Activated CD8-positive, alpha-beta memory T cell treated with anti-CD3 and anti-CD28 coated beads, Interleukin-2, amount 10 ng/mL, durations not matched to agents 7 days and 5 days (primary cell): Measurements from ENCODE around the gene DPP6. TPM values are rescaled to one million over a fixed set of nuclear protein-coding genes. Genes with fewer than 3 reads are reported as not detected.

Experiments
- ATAC-seq: fragments of 150-1000 bp; cut with Tn5 transposase; one replicate; pipeline ENCODE4 v1.10.0; 2021; ENCODE audit warnings: moderate library complexity
- CTCF ChIA-PET: fragments of 350-600 bp; sonication (Branson Sonifier 250); formaldehyde crosslinking; loops from one replicate; lab custom pipeline; 2021; ENCODE audit warnings: antibody characterized with exemption; lab: Charles Lee
- DNase-seq: peaks from one replicate; pipeline ENCODE4 v3.0.0-alpha.2; 2020
- H3K27ac Mint-ChIP-seq: one replicate; pipeline ENCODE4 v1.8.0; 2021; ENCODE audit warnings: mild to moderate bottlenecking, mixed read lengths
- H3K27me3 Mint-ChIP-seq: one replicate; pipeline ENCODE4 v1.8.0; 2021; ENCODE audit warnings: mixed read lengths
- H3K36me3 Mint-ChIP-seq: one replicate; pipeline ENCODE4 v1.8.0; 2021; ENCODE audit warnings: mild to moderate bottlenecking, mixed read lengths
- H3K4me1 Mint-ChIP-seq: one replicate; pipeline ENCODE4 v1.8.0; 2021; ENCODE audit warnings: mixed read lengths
- H3K4me3 Mint-ChIP-seq: one replicate; pipeline ENCODE4 v1.8.0; 2021; ENCODE audit warnings: mild to moderate bottlenecking, moderate library complexity, mixed read lengths
- H3K9me3 Mint-ChIP-seq: one replicate; pipeline ENCODE4 v1.8.0; 2022; ENCODE audit warnings: low read depth, mixed read lengths
- total RNA-seq, 2 experiments: library from RNA; stranded (reverse); gene quantifications; one replicate each; pipeline ENCODE4 v1.2.3, GENCODE V29; 2021

The DPP6 gene
- total RNA-seq, 2 experiments from 2014 or later: not detected

DNA sequence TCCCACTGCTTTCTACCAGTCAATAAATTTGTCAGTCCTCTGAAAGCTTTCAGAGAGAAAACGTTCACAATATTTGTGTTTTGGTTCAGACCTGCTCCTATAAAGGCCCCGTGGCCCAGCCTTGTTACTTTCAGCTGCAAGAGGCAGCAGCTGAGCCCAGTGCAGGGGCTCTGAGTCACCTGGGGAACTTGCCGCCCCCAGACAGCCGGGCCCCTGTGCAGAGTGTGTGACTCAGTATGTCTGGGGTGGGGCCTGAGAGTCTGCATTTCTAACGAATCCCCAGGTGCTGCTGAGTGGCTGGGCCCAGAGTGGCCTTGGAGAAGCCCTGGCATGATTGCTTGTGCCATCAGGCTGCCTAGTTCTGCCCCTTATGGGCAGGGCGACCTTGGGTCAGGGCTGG, 647.2 kb downstream of the DPP6 start:
- CTCF ChIA-PET: no interaction called here
- Mint-ChIP-seq H3K4me3 (no peak overlapping the region), H3K27ac (no peak overlapping the region), H3K4me1 (no peaks in the 10 kb centered on the region), H3K9me3 (peaks cover 3% of the 10 kb centered on the region), H3K36me3 (no peaks in the 10 kb centered on the region), H3K27me3 (no peaks in the 10 kb centered on the region)
- ATAC-seq (no peak), DNase-seq (no peak)

DNA sequence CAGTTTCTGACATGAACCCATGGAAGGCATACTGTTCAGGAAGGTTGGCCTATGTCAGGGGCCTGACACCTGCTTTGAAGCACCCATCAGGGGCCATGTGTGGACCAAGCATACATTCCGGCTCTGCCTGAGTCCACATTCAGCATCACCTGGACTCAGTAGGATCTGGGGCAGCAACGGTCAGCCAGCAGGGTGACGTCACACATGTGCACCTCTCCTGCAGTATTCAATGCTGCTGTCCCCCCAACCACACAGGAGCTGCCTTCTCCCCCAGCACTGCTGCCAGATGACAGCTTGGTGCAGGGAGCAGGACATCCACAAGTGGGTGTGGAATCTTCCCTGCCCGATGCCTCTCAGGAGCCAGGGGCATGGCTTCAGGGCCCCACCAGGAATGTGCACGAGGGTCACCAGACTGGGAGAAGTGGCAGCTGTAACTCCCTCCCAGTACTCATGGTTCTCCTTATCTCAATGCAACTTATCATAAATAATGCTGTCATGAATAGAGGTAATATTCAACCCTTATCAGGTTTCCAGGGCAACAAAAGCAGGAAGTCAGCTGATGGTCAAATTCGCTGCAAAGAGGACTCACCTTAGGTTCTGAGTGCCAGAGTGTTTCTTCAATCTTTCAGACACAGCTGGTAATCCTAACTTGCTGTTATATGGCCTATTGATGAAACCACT, 657.8 kb downstream of the DPP6 start:
- ATAC-seq (no peak), DNase-seq (no peak)
- CTCF ChIA-PET: no interaction called here
- Mint-ChIP-seq H3K4me1 (no peaks in the 10 kb centered on the region), H3K9me3 (peaks cover 6% of the 10 kb centered on the region), H3K36me3 (no peaks in the 10 kb centered on the region), H3K4me3 (no peak overlapping the region), H3K27me3 (no peaks in the 10 kb centered on the region), H3K27ac (no peak overlapping the region)

- CTCF ChIA-PET: no interaction called here
- no peaks in the 10 kb centered on the region for H3K36me3 Mint-ChIP-seq
- no peaks in the 10 kb centered on the region for H3K4me1 Mint-ChIP-seq
- H3K9me3 Mint-ChIP-seq: peaks cover 7% of the 10 kb centered on the region
- no peak overlapping the region for H3K27ac Mint-ChIP-seq
- ATAC-seq (no peak), DNase-seq (no peak)
- H3K27me3 Mint-ChIP-seq: no peaks in the 10 kb centered on the region
- no peak overlapping the region for H3K4me3 Mint-ChIP-seq
Measured at GRCh38 chr7:154720016-154720415, 667.8 kb downstream of the DPP6 start.

GRCh38 chr7:154721086-154721485, 668.9 kb downstream of the DPP6 start:
- CTCF ChIA-PET: no interaction called here
- no peaks in the 10 kb centered on the region for H3K36me3 Mint-ChIP-seq
- ATAC-seq (no peak), DNase-seq (no peak)
- H3K27ac Mint-ChIP-seq: no peak overlapping the region
- no peaks in the 10 kb centered on the region for H3K4me1 Mint-ChIP-seq
- H3K4me3 Mint-ChIP-seq: no peak overlapping the region
- peaks cover 10% of the 10 kb centered on the region for H3K9me3 Mint-ChIP-seq
- H3K27me3 Mint-ChIP-seq: no peaks in the 10 kb centered on the region

DNA sequence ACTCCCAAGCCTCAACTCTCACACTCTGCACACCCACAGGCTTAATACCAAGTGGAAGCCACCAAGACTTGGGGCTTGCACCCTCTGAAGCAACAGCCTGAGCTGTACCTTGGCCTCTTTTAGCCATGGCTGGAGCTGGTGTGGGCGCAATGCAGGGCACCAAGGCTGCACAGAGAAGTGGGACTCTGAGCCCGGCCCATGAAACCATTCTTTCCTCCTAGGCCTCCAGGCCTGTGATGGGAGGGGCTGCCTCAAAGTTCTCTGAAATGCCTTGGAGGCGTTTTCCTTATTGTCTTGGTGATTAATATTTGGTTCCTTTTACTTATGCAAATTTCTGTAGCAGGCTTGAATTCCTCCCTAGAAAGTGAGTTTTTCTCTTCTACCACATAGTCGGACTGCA, 674.2 kb downstream of the DPP6 start:
- Mint-ChIP-seq H3K4me3 (no peak overlapping the region), H3K27me3 (no peaks in the 10 kb centered on the region)
- CTCF ChIA-PET: no interaction called here

DNA sequence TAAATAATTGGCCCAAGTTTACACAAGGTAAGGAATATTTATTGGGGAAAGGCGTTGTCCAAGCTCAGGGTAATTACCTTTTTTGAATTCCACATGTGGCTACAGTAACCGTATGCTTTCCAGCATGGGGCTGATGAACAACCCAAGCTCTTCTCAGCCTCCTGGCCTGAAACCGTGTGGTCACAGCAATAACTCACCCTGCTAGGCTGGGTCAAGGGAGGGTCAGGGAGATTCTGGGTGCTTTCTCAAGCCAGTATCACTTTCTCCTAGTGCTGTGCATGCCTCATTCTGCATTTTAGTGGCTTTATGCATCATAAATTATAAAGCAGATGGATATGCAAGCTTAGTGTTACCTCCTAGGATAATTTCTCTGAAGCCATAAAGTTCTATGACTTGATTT, 676.9 kb downstream of the DPP6 start:
- Mint-ChIP-seq H3K36me3 (no peaks in the 10 kb centered on the region), H3K27ac (no peak overlapping the region), H3K9me3 (peaks cover 12% of the 10 kb centered on the region), H3K27me3 (no peaks in the 10 kb centered on the region), H3K4me3 (no peak overlapping the region), H3K4me1 (no peaks in the 10 kb centered on the region)
- ATAC-seq: no peak
- DNase-seq: no peak
- CTCF ChIA-PET: no interaction called here

More for the DNA sequence above, 674.2 kb downstream of the DPP6 start:
- Mint-ChIP-seq H3K9me3 (peaks cover 12% of the 10 kb centered on the region), H3K36me3 (no peaks in the 10 kb centered on the region), H3K27ac (no peak overlapping the region), H3K4me1 (no peaks in the 10 kb centered on the region)
- ATAC-seq (no peak), DNase-seq (no peak)

DNA sequence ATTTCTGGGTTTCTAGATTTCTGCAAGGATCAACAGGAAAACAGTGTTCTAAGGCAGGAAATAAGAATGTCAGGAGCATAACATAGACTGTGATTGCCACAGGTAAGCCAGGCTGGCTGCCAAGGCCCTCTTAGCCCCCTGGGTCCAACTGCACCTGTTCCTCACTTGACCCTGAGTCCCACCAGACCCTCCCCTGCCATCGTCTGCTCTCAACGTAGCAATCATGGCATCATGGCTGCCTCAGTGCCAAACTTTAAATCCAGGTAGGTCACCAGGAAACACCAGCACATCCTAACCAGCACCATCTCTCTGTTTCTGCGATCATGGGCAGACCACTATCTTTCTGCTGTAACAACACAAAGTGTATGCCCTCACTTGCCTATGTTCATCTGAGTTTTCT, 683.6 kb downstream of the DPP6 start:
- H3K9me3 Mint-ChIP-seq: no peaks in the 10 kb centered on the region
- CTCF ChIA-PET: no interaction called here
- no peaks in the 10 kb centered on the region for H3K4me1 Mint-ChIP-seq
- ATAC-seq: no peak
- H3K36me3 Mint-ChIP-seq: no peaks in the 10 kb centered on the region
- DNase-seq: no peak
- H3K27ac Mint-ChIP-seq: no peak overlapping the region
- no peak overlapping the region for H3K4me3 Mint-ChIP-seq
- no peaks in the 10 kb centered on the region for H3K27me3 Mint-ChIP-seq

GRCh38 chr7:154736389-154736788, 684.2 kb downstream of the DPP6 start:
- H3K27me3 Mint-ChIP-seq: no peaks in the 10 kb centered on the region
- no peaks in the 10 kb centered on the region for H3K4me1 Mint-ChIP-seq
- H3K4me3 Mint-ChIP-seq: no peak overlapping the region
- H3K36me3 Mint-ChIP-seq: no peaks in the 10 kb centered on the region
- ATAC-seq: no peak
- no peak for DNase-seq
- no peak overlapping the region for H3K27ac Mint-ChIP-seq
- no peaks in the 10 kb centered on the region for H3K9me3 Mint-ChIP-seq
- CTCF ChIA-PET: no interaction called here

GRCh38 chr7:154738216-154738615, 686.0 kb downstream of the DPP6 start:
- H3K36me3 Mint-ChIP-seq: no peaks in the 10 kb centered on the region
- H3K27me3 Mint-ChIP-seq: no peaks in the 10 kb centered on the region
- DNase-seq (no peak), ATAC-seq (no peak)
- CTCF ChIA-PET: no interaction called here
- no peak overlapping the region for H3K4me3 Mint-ChIP-seq
- H3K27ac Mint-ChIP-seq: no peak overlapping the region
- H3K9me3 Mint-ChIP-seq: no peaks in the 10 kb centered on the region
- H3K4me1 Mint-ChIP-seq: no peaks in the 10 kb centered on the region

GRCh38 chr7:154741131-154741530, 688.9 kb downstream of the DPP6 start:
- CTCF ChIA-PET: no interaction called here
- H3K4me1 Mint-ChIP-seq: no peaks in the 10 kb centered on the region

DNA sequence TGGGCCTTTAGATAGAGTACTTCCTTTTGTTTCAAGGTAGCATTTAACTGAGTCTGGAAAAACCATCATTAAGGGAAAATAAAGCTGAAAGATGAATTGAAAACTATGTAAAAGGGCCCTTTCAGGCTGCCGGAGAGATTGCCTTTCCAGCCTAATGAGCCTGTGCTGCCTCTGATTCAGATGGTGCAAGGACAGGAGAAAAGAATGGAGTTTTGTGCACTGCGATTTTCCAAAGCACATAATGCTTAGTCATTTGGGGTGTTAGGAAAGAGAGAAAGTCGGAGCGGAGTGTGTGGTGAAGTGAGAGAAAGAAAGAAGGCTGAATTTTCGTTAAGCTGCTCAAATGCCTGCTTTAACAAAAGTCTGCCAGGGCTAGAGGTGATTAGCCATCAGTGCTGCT, 691.0 kb downstream of the DPP6 start:
- Mint-ChIP-seq H3K27me3 (no peaks in the 10 kb centered on the region), H3K4me3 (no peak overlapping the region), H3K4me1 (no peaks in the 10 kb centered on the region), H3K36me3 (no peaks in the 10 kb centered on the region), H3K27ac (no peak overlapping the region), H3K9me3 (no peaks in the 10 kb centered on the region)
- DNase-seq (no peak), ATAC-seq (no peak)
- CTCF ChIA-PET: interaction anchor here (1.2 kb wide), 1 partner anchor 12 kb away, joined by 3 read pairs; no protein-coding TSS in a partner anchor

More at GRCh38 chr7:154741131-154741530, 688.9 kb downstream of the DPP6 start:
- H3K27ac Mint-ChIP-seq: no peak overlapping the region
- no peaks in the 10 kb centered on the region for H3K27me3 Mint-ChIP-seq
- H3K4me3 Mint-ChIP-seq: no peak overlapping the region
- H3K36me3 Mint-ChIP-seq: no peaks in the 10 kb centered on the region
- DNase-seq (no peak), ATAC-seq (no peak)
- no peaks in the 10 kb centered on the region for H3K9me3 Mint-ChIP-seq

GRCh38 chr7:154744256-154744860, 692.2 kb downstream of the DPP6 start:
- no peaks in the 10 kb centered on the region for H3K9me3 Mint-ChIP-seq
- no peaks in the 10 kb centered on the region for H3K36me3 Mint-ChIP-seq
- no peak for DNase-seq
- no peak for ATAC-seq
- no peak overlapping the region for H3K4me3 Mint-ChIP-seq
- H3K4me1 Mint-ChIP-seq: no peaks in the 10 kb centered on the region
- CTCF ChIA-PET: no interaction called here
- H3K27ac Mint-ChIP-seq: no peak overlapping the region
- H3K27me3 Mint-ChIP-seq: no peaks in the 10 kb centered on the region

- no peaks in the 10 kb centered on the region for H3K9me3 Mint-ChIP-seq
- CTCF ChIA-PET: no interaction called here
Measured at GRCh38 chr7:154744861-154745258, 692.7 kb downstream of the DPP6 start.

DNA sequence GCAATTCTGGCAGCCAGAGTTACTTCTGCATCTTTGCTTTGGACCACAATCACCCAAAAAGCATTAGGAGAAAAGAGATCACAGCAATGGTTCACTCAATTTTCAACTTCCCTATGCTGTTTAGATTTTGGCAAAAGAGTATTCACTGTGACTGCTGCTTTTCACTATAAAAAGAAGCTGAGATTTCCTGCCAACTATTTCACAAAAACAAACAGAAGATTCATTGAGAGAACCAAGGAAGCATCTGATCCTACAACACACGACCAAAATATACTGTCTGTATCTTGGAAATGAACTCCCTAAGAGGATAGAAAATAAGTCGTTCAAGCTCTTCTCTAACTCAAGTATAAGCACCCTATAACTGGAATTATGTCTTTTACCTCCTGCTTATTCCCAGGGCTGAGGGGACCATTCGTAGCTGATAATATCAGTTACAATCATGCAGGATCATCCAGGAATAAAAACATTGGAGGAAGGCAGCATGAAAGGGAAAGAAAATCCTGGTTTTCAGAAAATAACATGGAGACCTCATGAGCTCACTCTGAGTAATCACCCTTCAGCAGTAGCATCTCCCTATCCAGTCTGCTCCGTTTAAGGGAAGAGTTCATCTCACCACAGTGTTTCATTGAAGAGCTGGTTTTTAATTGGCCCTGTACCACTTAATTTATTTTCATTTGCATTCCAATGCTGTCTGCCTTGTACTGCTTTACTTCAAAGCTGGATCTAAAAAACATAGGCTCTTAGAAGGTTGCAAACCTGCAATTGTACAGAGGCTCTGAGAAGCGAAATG, 694.6 kb downstream of the DPP6 start:
- no peaks in the 10 kb centered on the region for H3K27me3 Mint-ChIP-seq
- CTCF ChIA-PET: interaction anchor here (1.8 kb wide), 1 partner anchor 23 kb away, joined by 3 read pairs; no protein-coding TSS in a partner anchor

More at GRCh38 chr7:154744861-154745258, 692.7 kb downstream of the DPP6 start:
- H3K36me3 Mint-ChIP-seq: no peaks in the 10 kb centered on the region
- ATAC-seq (no peak), DNase-seq (no peak)
- no peak overlapping the region for H3K4me3 Mint-ChIP-seq
- no peaks in the 10 kb centered on the region for H3K4me1 Mint-ChIP-seq
- H3K27me3 Mint-ChIP-seq: no peaks in the 10 kb centered on the region
- no peak overlapping the region for H3K27ac Mint-ChIP-seq

More for the DNA sequence above, 694.6 kb downstream of the DPP6 start:
- no peak for ATAC-seq
- no peak overlapping the region for H3K27ac Mint-ChIP-seq
- no peak for DNase-seq
- no peak overlapping the region for H3K4me3 Mint-ChIP-seq
- no peaks in the 10 kb centered on the region for H3K4me1 Mint-ChIP-seq
- no peaks in the 10 kb centered on the region for H3K36me3 Mint-ChIP-seq
- H3K9me3 Mint-ChIP-seq: peaks cover 2% of the 10 kb centered on the region
